DMS153 (cell line): Measurements from ENCODE around the gene PUM2.
A peak's percentile ranks its signal among the peaks of the same experiment; 100 is the strongest.
"Not testable (repeated sequence)": the region's sequence is repeated elsewhere in the genome, so short reads cannot be mapped to it uniquely, and the experiment has no call there.

ENCODE experiments used
- DNase-seq: peaks from one replicate; lab custom pipeline; 2025; lab: John Stamatoyannopoulos, UW

The PUM2 gene, protein sequence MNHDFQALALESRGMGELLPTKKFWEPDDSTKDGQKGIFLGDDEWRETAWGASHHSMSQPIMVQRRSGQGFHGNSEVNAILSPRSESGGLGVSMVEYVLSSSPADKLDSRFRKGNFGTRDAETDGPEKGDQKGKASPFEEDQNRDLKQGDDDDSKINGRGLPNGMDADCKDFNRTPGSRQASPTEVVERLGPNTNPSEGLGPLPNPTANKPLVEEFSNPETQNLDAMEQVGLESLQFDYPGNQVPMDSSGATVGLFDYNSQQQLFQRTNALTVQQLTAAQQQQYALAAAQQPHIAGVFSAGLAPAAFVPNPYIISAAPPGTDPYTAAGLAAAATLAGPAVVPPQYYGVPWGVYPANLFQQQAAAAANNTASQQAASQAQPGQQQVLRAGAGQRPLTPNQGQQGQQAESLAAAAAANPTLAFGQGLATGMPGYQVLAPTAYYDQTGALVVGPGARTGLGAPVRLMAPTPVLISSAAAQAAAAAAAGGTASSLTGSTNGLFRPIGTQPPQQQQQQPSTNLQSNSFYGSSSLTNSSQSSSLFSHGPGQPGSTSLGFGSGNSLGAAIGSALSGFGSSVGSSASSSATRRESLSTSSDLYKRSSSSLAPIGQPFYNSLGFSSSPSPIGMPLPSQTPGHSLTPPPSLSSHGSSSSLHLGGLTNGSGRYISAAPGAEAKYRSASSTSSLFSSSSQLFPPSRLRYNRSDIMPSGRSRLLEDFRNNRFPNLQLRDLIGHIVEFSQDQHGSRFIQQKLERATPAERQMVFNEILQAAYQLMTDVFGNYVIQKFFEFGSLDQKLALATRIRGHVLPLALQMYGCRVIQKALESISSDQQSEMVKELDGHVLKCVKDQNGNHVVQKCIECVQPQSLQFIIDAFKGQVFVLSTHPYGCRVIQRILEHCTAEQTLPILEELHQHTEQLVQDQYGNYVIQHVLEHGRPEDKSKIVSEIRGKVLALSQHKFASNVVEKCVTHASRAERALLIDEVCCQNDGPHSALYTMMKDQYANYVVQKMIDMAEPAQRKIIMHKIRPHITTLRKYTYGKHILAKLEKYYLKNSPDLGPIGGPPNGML

DNA sequence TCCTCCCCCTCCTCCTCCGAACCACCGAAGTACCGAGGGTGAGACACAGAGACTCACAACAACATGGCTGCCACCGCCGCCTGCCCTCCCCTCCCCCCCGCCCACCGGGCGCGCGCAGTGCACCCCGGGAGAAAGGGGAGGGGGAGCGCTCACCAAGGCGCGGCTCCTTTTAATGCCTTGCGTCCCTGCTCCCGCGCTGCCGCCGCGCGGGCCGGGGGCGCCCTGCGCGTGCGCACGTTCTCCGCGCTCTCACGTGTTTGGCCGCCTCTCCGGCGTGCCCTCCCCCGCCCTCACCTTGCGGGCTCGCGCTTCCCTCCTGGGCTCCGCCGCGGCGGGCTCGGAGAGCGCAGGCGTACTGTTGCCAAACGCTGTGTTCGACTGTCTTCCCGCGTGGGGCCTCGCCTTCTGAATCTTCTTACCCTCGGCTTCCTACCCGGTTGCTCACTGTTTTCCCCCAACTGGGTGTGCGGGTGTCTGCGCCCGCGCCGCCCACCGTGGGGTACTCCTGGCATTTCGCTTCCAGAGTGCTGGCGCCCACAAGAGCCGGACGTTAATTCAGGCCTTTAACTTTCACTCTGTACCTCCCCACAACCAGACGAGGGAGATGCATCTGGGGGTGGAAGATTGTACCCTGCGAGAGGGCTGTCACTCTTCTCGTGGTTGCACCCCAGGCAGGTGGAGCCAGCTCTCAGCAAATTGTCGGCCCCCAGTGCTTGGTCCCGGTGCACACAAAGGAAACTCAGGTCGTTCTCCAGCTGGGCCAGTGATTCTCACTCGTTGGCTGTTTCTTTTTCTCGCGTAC is at the start of gene PUM2:
TSS of gene PUM2 (minus strand) at position 92 of the 802 bp plus-strand sequence. CDS start 23,484 bp downstream, outside the sequence.
- peak; percentile 96 for DNase-seq

DNA sequence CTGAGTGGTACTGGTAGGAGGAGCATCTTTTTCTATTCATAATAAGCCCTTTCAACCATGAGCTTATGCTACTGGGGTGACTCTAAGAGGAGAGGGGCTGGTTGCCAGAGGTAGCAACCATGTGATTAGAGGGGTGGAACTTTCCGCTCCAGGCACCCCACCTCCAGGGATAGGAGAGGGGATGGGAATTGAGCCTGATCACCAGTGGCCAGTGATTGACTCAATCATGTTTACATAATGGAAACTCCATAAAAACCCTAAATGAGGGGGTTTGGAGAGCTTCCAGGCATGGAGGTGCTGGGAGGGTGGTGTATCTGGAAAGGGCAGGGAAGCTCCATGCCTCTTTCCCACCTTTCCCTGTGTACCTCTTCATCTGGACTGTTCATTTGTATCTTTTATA is 49.7 kb upstream of the PUM2 start:
- DNase-seq, result no peak

DNA sequence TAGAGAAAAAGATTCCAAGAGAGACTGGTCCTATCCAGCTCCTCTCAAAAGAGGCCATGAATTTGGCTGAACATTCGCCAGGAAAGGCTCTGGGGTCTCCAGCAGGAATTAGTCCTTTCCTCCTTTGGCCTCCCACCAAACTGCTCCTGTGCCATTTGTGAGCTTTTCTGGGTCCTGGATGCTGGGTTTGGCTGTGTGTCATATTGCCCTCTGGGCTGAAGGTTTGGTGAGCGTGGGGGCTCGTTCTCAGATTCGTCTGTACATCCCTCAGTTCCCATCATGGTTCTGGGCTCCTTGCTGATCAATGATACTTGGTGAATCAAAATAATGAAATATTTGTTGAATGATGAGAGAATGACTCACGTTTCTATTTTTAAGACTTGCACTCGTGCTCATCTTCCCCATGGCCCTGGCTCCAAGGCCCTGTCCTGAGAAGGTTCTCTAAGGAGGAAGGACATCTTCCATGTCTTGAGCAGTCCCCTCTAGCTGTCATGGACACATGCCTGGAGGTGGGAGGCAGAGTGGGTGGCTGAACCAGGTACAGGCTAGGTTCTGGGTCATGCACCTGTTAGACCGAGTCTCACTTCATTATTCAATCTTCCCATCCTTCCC is 48.4 kb upstream of the PUM2 start:
- no peak for DNase-seq

DNA sequence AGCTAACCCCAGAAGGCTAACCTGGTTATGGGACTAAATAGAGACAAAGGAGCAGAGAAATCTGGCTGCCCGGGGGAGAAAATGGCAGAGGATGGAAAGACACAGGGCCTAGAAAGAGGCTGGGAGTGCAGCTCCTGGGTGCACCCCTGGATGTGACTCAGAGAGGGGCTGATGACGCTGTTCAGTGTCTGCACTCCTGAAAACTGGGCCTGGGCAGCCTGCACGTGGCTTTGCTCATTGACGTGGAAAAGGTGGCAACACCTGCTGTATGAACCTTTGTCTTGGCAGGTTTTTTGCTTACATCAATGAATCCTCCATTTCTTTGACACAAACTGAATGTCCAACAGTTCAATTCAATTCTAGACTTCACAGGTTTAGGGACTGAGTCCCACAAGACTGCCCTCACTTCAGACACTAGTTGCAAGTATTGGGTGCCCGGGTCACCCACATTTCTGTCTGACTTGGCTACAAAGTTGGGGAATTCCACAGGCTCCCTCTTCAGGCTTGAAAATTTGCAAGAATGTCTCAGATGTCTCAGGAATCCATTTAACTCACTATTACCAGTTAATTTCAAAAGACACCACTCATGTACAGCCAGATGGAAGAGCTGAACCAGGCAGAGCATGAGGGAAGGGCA is 47.3 kb upstream of the PUM2 start:
- no peak for DNase-seq

DNA sequence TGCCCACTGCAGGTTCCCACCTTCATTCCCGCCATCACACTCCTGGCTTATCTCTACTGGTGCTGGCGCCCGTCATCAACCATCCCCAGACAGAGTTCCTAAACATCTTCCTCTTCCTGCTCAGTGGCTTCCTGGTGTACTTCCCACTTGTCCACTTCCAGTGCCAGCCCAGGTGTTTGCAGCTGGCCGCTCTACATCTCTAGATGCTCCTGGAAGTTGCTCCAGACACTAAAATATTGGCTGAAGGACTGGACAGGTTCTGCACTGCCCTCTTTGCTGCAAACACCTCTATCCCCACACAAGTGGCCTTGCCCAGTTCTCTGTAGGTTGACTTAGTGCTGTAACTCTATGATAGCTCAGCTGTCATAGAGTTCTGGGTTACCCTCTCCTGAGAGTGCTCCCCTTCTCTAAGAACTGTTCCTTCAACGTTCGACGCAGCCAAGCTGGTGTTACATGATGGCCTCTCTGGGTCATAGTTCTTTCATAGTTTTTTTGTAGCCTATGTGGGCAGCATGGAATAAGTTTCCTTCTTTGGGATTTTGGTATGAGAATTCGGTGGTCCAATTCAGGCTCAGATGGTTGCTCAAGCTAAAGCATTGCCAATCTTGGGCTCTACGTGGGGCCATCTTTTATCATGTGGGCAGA is 45.8 kb upstream of the PUM2 start:
- DNase-seq, result no peak

DNA sequence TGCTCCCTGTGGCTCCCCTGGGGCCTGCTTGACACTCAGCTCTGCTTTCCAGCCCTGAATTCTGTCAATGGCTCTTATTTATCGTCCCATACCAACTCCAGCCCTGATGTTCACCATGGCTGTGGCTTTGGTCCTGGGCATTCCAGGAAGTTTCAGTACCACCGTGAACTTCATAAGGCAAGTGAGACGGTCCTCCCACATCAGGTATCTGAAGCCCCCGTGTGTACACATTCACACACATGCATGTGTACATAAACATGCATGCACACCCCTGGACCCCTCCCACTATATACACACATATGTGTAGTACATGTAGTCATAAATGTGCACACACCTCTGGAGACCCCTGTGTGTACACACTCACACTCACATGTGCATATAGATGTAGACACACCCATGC is 43.3 kb upstream of the PUM2 start:
- no peak for DNase-seq

DNA sequence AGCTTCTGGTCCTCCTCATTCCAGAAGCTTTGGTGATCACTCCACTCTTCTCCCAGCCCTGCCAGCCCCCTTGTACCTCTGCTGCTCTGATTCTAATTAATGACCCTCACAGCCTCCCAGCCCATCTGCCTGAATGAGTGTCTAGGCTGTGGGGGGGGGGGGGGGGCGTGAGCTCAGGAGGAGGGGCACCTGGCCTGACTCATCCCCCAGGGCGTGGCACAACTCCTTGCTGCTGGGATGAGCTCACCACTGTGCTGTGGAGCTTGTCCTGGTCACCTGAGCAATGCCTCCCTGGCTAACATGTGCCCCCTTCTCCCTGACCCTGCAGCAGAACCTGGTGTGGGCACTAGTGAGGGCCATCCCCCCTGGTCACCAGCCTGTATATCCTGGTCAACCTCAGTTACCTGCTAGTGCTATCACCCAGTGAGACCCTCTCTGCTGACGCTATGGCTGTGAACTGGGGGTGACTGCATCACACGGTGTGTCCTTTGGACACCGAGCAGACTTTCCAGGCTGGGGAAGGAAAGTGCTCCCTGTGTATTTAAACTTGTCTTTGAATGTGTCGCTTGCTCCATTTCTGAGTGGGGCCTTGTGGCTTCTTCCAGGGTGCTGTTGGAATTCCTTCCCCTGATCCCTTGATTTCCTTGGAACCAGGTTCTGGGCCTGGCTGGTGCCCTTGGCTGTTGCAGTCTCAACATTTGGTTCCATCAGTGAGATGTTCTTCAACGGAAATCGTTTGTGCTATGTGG is 41.5 kb upstream of the PUM2 start:
- no peak for DNase-seq

DNA sequence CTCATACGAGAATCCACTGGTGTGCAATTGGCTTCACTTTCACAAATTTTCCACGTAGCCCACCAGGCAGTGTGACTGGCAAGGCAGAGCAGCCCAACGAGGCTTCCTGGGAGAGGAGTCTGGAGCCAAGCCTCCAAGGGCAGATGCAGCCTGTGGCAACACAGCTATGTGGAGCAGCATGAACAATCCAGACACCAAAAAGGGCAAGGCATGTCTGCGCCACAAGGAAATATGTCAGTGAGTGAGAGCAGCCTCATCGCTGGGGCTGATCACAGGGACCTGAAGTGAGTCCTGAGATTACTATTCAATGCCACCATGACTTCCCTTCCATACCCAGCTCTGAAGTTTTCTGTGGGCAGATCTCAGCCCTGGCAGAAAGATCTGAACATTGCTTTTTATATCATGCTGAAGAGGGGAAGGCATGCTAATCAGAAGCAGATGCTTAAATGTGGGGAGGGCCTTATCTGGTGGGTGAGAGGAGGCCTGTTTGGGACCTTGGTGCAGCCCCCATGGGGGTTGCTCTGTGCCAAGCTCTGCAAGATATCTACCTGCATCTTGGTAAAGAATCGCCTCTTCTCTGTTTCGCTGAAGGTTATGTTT is 40.0 kb upstream of the PUM2 start:
- DNase-seq, result no peak

DNA sequence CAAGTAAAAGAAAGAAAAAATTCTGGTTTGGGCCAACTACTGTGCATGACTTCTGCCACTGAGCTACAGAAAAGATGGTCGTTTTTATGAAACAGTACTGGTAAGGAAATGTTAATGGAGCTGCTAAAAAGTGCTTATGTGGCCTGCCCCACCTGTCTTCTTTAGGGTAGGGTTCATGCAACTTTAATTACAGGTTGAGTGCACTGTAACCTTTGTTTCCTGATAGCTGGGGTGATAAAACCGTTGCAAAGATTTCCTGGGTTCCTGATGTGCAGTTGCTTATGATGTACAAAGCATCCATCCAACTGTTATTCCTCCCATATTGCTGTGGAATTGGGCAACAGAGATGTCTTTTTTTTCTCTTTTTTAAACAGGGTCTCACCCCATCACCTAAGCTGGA is 34.3 kb upstream of the PUM2 start:
- no peak for DNase-seq

DNA sequence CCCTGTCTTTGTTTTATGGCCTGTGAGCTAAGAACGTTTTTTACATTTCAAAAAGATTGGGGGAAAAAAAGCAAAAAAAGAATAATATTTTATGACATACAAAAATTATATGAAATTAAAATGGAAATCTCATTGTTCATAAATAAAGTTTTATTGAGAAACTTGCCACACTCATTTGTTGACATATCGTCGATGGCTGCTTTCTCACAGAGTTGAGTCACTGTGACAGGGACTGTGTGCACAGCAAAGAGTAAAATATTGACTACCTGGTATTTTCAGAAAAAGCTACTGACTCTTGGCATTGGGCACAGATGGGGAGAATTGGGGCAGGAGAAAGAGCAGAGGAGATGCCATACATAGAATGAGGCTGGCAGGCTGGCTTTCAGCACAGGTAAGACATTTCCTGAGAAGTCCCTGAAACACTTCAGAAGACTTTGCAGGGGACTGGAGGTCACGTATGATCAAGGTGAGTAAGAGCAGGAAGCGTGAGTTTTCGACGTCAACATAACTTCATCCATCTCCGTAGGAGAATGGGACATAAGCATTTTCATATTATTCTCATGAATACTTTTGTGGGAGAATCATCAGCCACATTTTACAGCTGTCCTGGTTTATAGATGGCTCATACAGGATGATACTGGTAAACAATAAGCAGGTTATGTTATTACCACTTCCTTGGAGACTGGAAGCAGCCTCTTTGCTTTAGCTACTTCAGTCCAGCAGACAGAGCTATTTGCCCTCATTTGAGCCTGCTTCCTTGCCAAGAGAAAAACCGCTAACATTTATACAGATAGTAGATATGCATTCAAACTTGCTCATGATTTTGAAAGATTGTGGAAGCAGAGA is 32.5 kb upstream of the PUM2 start:
- peak; percentile 40 for DNase-seq

DNA sequence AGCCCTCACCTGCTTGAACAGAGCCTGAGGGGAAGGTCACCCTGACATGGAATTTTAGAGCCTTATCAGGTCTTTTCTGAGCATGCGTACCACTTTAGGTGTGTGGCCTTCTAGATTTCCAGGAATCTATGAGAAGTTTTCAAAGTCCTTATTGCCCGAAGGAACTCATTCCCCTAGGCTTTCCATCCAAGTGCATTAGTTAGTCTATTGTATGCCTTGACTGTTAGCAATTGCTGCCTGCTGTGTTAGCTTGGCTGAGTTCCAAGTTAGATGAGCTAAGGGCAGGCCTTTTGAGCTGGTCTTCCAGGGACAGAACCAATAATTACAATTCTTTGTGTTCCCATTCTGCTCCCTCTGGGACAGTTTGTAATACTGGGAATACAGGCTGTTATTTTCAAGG is 30.8 kb upstream of the PUM2 start:
- peak; percentile 87 for DNase-seq

DNA sequence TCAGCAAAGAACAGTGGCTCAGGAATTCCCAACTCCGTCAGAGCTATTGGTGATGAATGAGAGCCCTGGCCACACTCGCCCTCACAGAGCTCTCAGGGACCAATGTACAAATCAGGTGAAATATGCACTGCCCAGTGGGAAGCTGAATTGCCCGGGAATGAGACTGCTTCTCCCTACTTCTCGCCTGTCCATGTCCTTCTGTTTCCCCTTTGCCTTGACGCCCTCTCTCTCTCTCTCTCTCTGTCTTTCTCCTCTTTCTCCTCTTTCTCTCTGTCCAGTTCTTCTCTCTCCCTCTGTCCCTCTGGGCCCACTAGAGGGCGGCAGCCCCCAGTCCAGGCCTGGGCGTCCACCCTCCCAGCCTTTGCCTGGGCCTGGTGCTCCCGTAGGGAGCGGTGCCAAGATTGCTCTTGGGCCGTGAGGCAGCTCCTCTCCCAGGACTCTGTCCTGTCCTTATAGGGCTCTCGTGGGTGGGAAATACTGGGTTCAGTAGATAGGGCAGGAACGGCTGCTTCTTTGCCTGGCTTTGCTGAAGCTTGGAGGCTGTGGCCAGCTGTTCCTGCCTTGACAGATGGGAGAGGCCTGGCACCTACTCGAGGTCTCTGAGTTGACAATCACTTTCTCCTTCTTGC is 28.4 kb upstream of the PUM2 start:
- peak; percentile 19 for DNase-seq

DNA sequence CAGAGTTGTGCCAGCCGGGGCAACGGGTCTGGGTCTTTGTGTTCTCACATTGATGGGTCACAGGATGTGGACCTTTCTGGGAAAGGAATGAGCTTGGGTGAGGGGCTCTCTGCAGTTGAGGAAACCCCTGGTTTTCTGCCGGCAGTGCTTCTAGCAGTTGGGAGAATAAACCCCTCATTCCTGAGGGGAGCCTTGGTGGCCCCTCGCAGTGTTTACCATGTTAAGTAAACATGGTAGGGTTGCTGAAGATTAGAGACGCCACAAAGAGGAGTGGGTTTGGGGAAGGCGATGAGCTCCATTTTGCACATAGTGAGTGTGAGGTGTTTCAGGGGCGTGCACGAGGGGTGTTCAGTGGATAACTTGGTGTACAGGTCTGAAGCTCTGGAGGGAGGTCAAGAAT is 27.7 kb upstream of the PUM2 start:
- DNase-seq, result no peak

DNA sequence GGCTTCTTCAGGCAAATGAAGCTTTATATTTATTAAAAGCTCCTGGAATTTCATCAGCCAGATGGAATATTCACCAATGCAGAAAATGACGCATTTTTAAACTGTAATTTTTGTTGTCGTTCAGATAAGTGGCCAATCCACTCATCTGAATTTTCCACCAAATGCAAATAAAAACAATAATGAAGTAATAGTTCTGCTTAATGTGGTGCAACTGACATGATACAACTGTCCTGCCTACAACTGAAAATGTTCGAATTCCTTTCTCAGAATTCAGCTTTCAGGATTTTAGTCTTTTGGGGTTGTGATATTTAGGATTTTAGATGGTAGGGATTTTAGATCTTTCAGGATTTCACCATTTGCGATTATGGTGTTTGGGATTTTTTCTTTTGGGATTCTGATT is 27.1 kb upstream of the PUM2 start:
- DNase-seq, result no peak

DNA sequence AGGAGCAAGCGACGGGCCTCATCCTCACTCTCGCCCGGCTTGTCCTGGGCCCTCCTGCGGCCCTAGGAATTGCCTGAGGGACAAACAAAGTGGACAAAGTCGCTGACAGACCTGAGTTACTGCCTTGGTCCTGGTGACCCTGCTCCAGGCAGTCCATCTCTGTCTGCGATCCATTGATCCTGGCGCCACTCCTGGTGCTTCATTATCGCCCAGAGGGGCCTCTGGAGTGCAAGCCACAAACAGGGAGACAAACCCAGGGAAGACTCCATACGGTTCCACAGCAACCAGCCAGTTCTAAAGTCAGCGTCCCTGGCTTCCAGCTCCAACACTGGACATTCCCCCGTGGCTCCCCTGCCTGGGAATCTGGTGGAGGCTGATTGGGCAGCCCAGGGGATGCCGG is 24.3 kb upstream of the PUM2 start:
- DNase-seq, result not testable (repeated sequence)

DNA sequence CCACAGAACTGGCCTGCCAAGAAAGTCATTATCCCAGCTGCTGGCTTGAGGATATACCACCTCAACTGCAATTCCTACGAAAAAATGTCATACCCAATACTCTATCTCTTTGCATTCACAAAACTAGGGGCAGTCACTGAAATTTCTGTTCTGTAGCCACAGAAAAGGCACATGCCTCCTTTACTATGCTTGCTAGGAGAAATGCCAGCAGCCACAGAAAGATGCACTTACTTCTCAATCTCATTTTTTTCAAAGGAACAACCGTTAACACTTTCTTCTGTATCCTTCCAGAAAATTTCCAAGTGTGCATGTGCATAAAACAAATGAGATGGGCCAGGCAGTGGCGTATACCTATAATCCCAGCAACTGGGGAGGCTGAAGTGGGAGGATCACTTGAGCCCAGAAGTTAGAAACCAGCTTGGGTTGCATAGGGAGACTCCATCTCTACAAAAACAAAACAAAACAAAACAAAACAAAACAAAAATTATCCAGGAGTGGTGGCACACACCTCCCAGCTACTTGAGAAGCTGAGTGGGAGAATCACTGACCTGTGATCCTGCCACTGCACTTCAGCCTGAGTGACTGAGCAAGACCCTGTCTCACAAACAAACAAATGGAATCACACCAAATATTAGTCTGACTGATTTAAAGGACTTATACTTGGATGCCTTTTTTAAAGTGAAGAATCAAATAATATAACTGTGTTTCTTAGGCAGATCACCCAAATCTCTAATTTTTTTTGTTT is 22.4 kb upstream of the PUM2 start:
- DNase-seq, result no peak

DNA sequence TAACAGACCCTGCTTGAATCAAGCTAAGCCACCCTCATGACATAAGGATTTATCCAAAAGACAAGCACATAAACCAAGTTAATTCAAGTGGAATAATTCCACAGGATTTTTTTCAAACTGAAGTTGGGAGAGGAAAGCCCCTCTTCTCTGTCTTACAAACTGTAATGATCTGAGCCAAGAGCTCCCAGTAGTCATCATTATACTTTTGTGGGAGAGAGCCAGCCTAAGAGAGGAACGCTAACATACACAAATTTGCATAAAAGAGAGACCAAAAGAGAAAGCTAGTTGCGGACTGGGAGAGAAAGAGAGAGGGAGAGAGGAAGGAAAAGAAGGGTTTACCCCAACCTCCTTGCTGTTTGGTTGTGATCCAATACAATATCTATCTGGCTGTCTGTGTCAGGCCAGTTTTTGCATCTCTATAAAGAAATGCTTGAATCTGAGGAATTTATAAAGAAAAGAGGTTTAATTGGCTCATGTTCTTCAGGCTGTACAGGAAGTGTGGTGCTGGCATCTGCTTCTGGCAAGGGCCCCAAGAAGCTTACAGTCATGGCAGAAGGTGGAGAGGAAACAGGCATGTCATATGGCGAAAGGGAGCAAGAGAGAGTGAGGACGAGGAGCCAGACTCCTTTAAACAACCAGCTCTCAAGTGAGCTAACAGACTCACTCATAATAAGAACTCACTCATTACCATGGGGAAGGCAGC is 20.8 kb upstream of the PUM2 start:
- DNase-seq, result no peak
